B cell (primary cell): ENCODE data around the gene BST2. TPM values are rescaled to one million over a fixed set of nuclear protein-coding genes. Genes with fewer than 3 reads are reported as not detected.
"Not testable (repeated sequence)": the region's sequence is repeated elsewhere in the genome, so short reads cannot be mapped to it uniquely, and the experiment has no call there.

ENCODE experiments used
- ATAC-seq: fragments of 200-7000 bp; cut with Tn5 transposase; one replicate; pipeline ENCODE4 v1.10.0; 2021; ENCODE audit warnings: low read depth, mild to moderate bottlenecking, moderate number of reproducible peaks, moderate library complexity
- CTCF ChIA-PET: fragments of 350-600 bp; sonication (Branson Sonifier 250); formaldehyde crosslinking; loops from one replicate; lab custom pipeline; 2021; ENCODE audit warnings: antibody characterized with exemption, inconsistent platforms; lab: Charles Lee
- POLR2A ChIA-PET: fragments of 350-600 bp; sonication (Branson Sonifier 250); formaldehyde crosslinking; loops from one replicate; lab custom pipeline; 2021; ENCODE audit warnings: antibody characterized with exemption; lab: Charles Lee
- DNase-seq: peaks from one replicate; pipeline ENCODE4 v3.0.0; 2013
- H2AFZ ChIP-seq: 2 replicates; pipeline ENCODE4 v1.6.1; 2012; ENCODE audit warnings: mild to moderate bottlenecking, low read depth, low read length; ENCODE audit not compliant: insufficient read depth, poor library complexity, severe bottlenecking
- H3K27ac ChIP-seq, 2 donors: 1 replicate in 1 of 2; 2 replicates in 1 of 2; pipeline ENCODE4 v1.5.1; 2012 to 2013; ENCODE audit warnings: low read length in 2 of 2, mild to moderate bottlenecking in 2 of 2, moderate library complexity in 1 of 2
- H3K27me3 ChIP-seq, 4 experiments: fragments of 200-600 bp in 1 of 4; sonication (generic) in 1 of 4; replicated peaks in 1 of 4; 1 replicate in 2 of 4; 2 replicates in 2 of 4; pipeline versions ENCODE4 v1.6.1 to v1.7.0; 2013 to 2016; ENCODE audit warnings: low read length in 3 of 4, mild to moderate bottlenecking in 2 of 4, mixed read lengths in 1 of 4, moderate library complexity in 1 of 4; ENCODE audit not compliant: insufficient read depth in 4 of 4, control insufficient read depth in 3 of 4; ENCODE audit errors: control extremely low read depth in 1 of 4
- H3K36me3 ChIP-seq, 2 experiments: replicated peaks in 1 of 2; 1 replicate in 1 of 2; 2 replicates in 1 of 2; pipeline versions ENCODE4 v1.6.1 to v1.7.1; 2013; ENCODE audit warnings: low read length in 1 of 2; ENCODE audit not compliant: insufficient read depth in 2 of 2, control insufficient read depth in 1 of 2; ENCODE audit errors: control extremely low read depth in 1 of 2, extremely low read depth in 1 of 2
- H3K4me1 ChIP-seq, 2 donors: fragments of 200-600 bp in 1 of 2; sonication (generic) in 1 of 2; 1 replicate in 1 of 2; 2 replicates in 1 of 2; pipeline versions ENCODE4 v1.5.1 to v1.6.1; 2013 to 2017; ENCODE audit warnings: low read length in 2 of 2; ENCODE audit not compliant: control insufficient read depth in 2 of 2, insufficient read depth in 2 of 2
- H3K4me2 ChIP-seq: replicated peaks from 2 replicates; pipeline ENCODE3; 2012; ENCODE audit warnings: mild to moderate bottlenecking, low read depth, low read length; ENCODE audit not compliant: poor library complexity, severe bottlenecking
- H3K4me3 ChIP-seq, 5 experiments: fragments of 200-600 bp in 1 of 5; sonication (generic) in 1 of 5; 1 replicate in 3 of 5; 2 replicates in 2 of 5; pipeline versions ENCODE4 v1.5.1 to v1.7.0; 2011 to 2016; ENCODE audit warnings: low read length in 4 of 5, mild to moderate bottlenecking in 4 of 5, low read depth in 2 of 5, control low read depth in 1 of 5, moderate library complexity in 1 of 5; ENCODE audit not compliant: insufficient read depth in 1 of 5; ENCODE audit errors: control extremely low read depth in 1 of 5, extremely low read depth in 1 of 5
- H3K79me2 ChIP-seq: fragments of 200-600 bp; sonication (generic); one replicate; pipeline ENCODE4 v1.6.0; 2016; ENCODE audit warnings: low read length; ENCODE audit not compliant: control insufficient read depth, insufficient read depth
- H3K9ac ChIP-seq: fragments of 200-600 bp; sonication (generic); 2 replicates; pipeline ENCODE4 v1.6.1; 2017; ENCODE audit warnings: mild to moderate bottlenecking, low read length, moderate library complexity
- H3K9me3 ChIP-seq, 3 donors: one replicate each; pipeline versions ENCODE4 v1.6.1 to v1.7.1; 2013; ENCODE audit warnings: low read length in 2 of 3; ENCODE audit not compliant: control insufficient read depth in 2 of 3, insufficient read depth in 1 of 3; ENCODE audit errors: control extremely low read depth in 1 of 3
- H4K20me1 ChIP-seq: 2 replicates; pipeline ENCODE4 v1.6.0; 2012; ENCODE audit warnings: mild to moderate bottlenecking, low read length; ENCODE audit not compliant: insufficient read depth, control insufficient read depth, poor library complexity, severe bottlenecking
- H3K27ac Mint-ChIP-seq: one replicate; pipeline ENCODE4 v1.8.0; 2021; ENCODE audit warnings: mixed read lengths
- H3K27me3 Mint-ChIP-seq: one replicate; pipeline ENCODE4 v1.8.0; 2021; ENCODE audit warnings: mixed read lengths
- H3K4me1 Mint-ChIP-seq: one replicate; pipeline ENCODE4 v1.8.0; 2021; ENCODE audit warnings: mixed read lengths
- H3K4me3 Mint-ChIP-seq: one replicate; pipeline ENCODE4 v1.8.0; 2021; ENCODE audit warnings: mixed read lengths
- H3K9me3 Mint-ChIP-seq: one replicate; pipeline ENCODE4 v1.8.0; 2022; ENCODE audit warnings: mixed read lengths; ENCODE audit not compliant: insufficient read depth
- EZH2 ChIP-seq: IDR thresholded peaks from 2 replicates; pipeline ENCODE4 v1.6.1; 2012; ENCODE audit warnings: borderline replicate concordance, low read depth, mild to moderate bottlenecking, moderate library complexity, low read length; ENCODE audit not compliant: insufficient read depth, poor library complexity, severe bottlenecking
- whole genome bisulfite sequencing: methylation state at CpG from one replicate; pipeline ENCODE4 v1.1.5; 2013; ENCODE audit warnings: missing lambda C conversion rate; ENCODE audit not compliant: insufficient coverage; 5-methylcytosine and 5-hydroxymethylcytosine counted together
- intact Hi-C: fragments of 100-400 bp; cut with micrococcal nuclease; formaldehyde crosslinking; loops from one replicate; pipeline ENCODE4 v1.10.0; 2022
- polyA plus RNA-seq: library from polyadenylated mRNA; depleted of rRNA; stranded (reverse); fragments of >200 nt; gene quantifications from 2 replicates; pipeline ENCODE4 v1.2.3, GENCODE V29; 2012
- total RNA-seq, 2 donors: library from RNA; stranded (reverse); fragments of 120-200 nt in 1 of 2; gene quantifications; 1 replicate in 1 of 2; 2 replicates in 1 of 2; pipeline versions ENCODE4 v1.2.3 to v1.2.4, GENCODE V29; 2013 to 2022
- TF ChIP-seq, protein P1 (sequence below): fragments of 200-600 bp; IDR thresholded peaks from one replicate; pipeline ENCODE4 v1.8.0; 2022; ENCODE audit warnings: antibody characterized with exemption, mild to moderate bottlenecking

Gene BST2
- total and polyA plus RNA-seq, 2 donors (not counting 1 experiment from before 2014, with no cell fraction given): 59.7 to 79.5 TPM

GRCh38 chr19:17363852-17364605 is 41.4 kb downstream of the BST2 start:
- H2AFZ ChIP-seq, H3K27ac ChIP-seq, intact Hi-C loops, H3K27ac Mint-ChIP-seq, H3K4me1 ChIP-seq, DNase-seq, H3K4me1 Mint-ChIP-seq, H3K79me2 ChIP-seq, H3K9me3 ChIP-seq, H3K4me3 ChIP-seq, H4K20me1 ChIP-seq, H3K4me2 ChIP-seq, ATAC-seq, H3K9me3 Mint-ChIP-seq, H3K9ac ChIP-seq, H3K36me3 ChIP-seq, H3K4me3 Mint-ChIP-seq: not testable (repeated sequence)
- 99% methylated on average over 8 of the region's 20 CpGs for WGBS
- peaks cover 36% of the 10 kb centered on the region for H3K27me3 Mint-ChIP-seq
- POLR2A ChIA-PET: interaction anchor here (0.6 kb wide), 1 partner anchor 9 kb away, joined by 8 read pairs; no protein-coding TSS in a partner anchor
- CTCF ChIA-PET: interaction anchor here (1.0 to 1.8 kb wide), 2 partner anchors 18 to 90 kb away, joined by 3 to 5 read pairs; no protein-coding TSS in a partner anchor
- H3K27me3 ChIP-seq: peaks cover 0 to 32% (median 14%) of the 10 kb centered on the region in 4 experiments

- CTCF ChIA-PET: interaction anchor here (1.5 kb wide), 1 partner anchor 26 kb away, joined by 3 read pairs; no protein-coding TSS in a partner anchor
- no peak overlapping the region for H3K4me3 ChIP-seq
- H3K4me1 Mint-ChIP-seq: no peaks in the 10 kb centered on the region
- H3K9ac ChIP-seq: no peak overlapping the region
- H3K27me3 Mint-ChIP-seq: peaks cover 25% of the 10 kb centered on the region
- ATAC-seq: no peak
- peaks cover 0 to 12% (median 4%) of the 10 kb centered on the region in 4 experiments for H3K27me3 ChIP-seq
- no peak overlapping the region for H2AFZ ChIP-seq
- H3K79me2 ChIP-seq: no peaks in the 10 kb centered on the region
- H3K4me3 Mint-ChIP-seq: no peak overlapping the region
- no peaks in the 10 kb centered on the region for H3K9me3 Mint-ChIP-seq
- WGBS: 92% methylated on average over 3 of the region's 6 CpGs
- no peak for TF ChIP-seq EZH2
- TF ChIP-seq, protein P1, sequence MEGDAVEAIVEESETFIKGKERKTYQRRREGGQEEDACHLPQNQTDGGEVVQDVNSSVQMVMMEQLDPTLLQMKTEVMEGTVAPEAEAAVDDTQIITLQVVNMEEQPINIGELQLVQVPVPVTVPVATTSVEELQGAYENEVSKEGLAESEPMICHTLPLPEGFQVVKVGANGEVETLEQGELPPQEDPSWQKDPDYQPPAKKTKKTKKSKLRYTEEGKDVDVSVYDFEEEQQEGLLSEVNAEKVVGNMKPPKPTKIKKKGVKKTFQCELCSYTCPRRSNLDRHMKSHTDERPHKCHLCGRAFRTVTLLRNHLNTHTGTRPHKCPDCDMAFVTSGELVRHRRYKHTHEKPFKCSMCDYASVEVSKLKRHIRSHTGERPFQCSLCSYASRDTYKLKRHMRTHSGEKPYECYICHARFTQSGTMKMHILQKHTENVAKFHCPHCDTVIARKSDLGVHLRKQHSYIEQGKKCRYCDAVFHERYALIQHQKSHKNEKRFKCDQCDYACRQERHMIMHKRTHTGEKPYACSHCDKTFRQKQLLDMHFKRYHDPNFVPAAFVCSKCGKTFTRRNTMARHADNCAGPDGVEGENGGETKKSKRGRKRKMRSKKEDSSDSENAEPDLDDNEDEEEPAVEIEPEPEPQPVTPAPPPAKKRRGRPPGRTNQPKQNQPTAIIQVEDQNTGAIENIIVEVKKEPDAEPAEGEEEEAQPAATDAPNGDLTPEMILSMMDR: no peak
- H3K4me1 ChIP-seq: no peaks in the 10 kb centered on the region
- intact Hi-C loops: no loop called here
- DNase-seq: no peak
- no peak overlapping the region for H3K27ac Mint-ChIP-seq
- POLR2A ChIA-PET: no interaction called here
- no peak overlapping the region for H3K27ac ChIP-seq
- no peaks in the 10 kb centered on the region for H3K36me3 ChIP-seq
- H3K4me2 ChIP-seq: no peak overlapping the region
- H4K20me1 ChIP-seq: no peaks in the 10 kb centered on the region
- H3K9me3 ChIP-seq: no peaks in the 10 kb centered on the region
Measured at GRCh38 chr19:17359905-17360800, 45.3 kb downstream of the BST2 start.
